Measurements from ENCODE around the gene DGKQ.

GRCh38 chr4:951594-952468 is 21.5 kb downstream of the DGKQ start:
- TF ChIP-seq POLR2A (IDR thresholded peaks at IDR 0.05; ENCODE audit: low read depth, low read length): no peak
- TF ChIP-seq, protein P1, sequence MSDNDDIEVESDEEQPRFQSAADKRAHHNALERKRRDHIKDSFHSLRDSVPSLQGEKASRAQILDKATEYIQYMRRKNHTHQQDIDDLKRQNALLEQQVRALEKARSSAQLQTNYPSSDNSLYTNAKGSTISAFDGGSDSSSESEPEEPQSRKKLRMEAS (IDR thresholded peaks at IDR 0.05; ENCODE audit: insufficient read depth, insufficient read length): no peak

All from endothelial cell of umbilical vein (primary cell).